ENCODE measurements around the gene RGPD4.

The RGPD4 gene

DNA sequence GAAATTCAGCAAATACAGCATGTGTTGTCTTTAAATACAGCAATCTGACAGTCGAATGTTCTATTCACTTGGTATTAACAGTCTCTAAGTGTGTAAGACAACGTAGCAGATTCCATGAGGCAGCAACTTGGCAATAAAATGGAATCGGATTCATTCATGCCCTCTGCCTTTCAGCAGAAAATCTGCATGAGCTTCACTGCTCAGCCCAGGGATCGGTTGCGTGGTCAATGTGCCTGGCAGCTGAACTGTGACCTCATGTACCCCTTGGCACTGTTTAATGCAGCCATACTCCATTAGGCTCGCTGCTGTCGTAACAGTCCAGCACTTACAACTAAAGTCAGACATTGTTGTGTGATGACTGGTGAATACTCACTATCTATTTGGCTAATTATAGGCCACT, 17.7 kb upstream of the RGPD4 start:
- Histone ChIP-seq H3K27ac (ENCODE audit: low read depth, low read length) (no peak overlapping the region), H3K27me3 (ENCODE audit: insufficient read depth, low read length) (no peaks in the 10 kb centered on the region), H3K79me1 (ENCODE audit: low read length) (no peaks in the 10 kb centered on the region), H3K4ac (ENCODE audit: low read depth, low read length) (no peak overlapping the region), H3K9me3 (ENCODE audit: insufficient read depth, low read depth, low read length) (peaks cover 1% of the 10 kb centered on the region), H3K4me2 (ENCODE audit: low read length) (peak overlapping the region; percentile 30), H3K4me3 (ENCODE audit: low read depth, low read length) (no peak overlapping the region), H3K23ac (ENCODE audit: low read length) (peak overlapping the region; percentile 95), H2AFZ (ENCODE audit: insufficient read depth, low read length, poor library complexity) (no peak overlapping the region), H4K12ac (ENCODE audit: low read depth, low read length) (no peak overlapping the region), H2AK5ac (ENCODE audit: low read length) (no peak overlapping the region), H3K4me1 (ENCODE audit: control insufficient read depth in 1 of 2, insufficient read depth in 2 of 2, low read length in 2 of 2) (peaks cover 0 to 3% of the 10 kb centered on the region in 2 experiments), H2BK120ac (ENCODE audit: insufficient read depth, low read length, poor library complexity) (no peak overlapping the region), H3K79me2 (ENCODE audit: control insufficient read depth, insufficient read depth, low read length, poor library complexity) (no peaks in the 10 kb centered on the region), H3K36me3 (ENCODE audit: control insufficient read depth in 1 of 2, insufficient read depth in 2 of 2, low read length in 2 of 2) (no peaks in the 10 kb centered on the region), H3K9ac (ENCODE audit: low read length) (no peak overlapping the region), H2BK12ac (ENCODE audit: low read length) (no peak overlapping the region), H4K8ac (ENCODE audit: low read depth, low read length) (no peak overlapping the region), H3K18ac (ENCODE audit: low read length) (no peak overlapping the region), H2BK5ac (ENCODE audit: low read depth, low read length, poor library complexity) (no peak overlapping the region), H3K14ac (ENCODE audit: low read length) (no peak overlapping the region), H4K91ac (ENCODE audit: low read depth, low read length) (no peak overlapping the region)
- no CpG with 5 or more reads among the region's 7 CpGs for WGBS (ENCODE audit: extremely low coverage, insufficient coverage, insufficient read length)
- peak in 1 of 2 donors; percentile 32 for DNase-seq

DNA sequence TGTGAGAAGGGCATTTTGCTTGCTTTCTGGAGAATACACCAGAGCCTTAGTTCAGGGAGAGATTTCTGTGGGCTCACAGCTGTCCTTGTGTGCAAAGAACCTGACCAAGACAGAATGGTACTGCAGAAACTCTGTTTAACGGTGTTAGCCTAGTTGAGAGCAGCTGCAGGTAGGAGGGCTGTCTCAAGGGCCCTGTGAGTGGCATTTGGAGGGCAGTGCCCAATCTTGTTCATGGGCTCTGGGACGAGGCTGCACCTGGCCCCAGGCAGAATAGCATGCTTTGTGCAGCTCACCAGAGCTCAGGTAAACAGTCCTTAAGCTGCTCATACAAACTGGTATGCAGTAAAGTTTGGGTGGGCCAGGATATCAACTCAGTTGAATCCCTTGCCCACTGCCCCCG, 16.9 kb upstream of the RGPD4 start:
- H3K79me2 ChIP-seq (ENCODE audit: control insufficient read depth, insufficient read depth, low read length, poor library complexity), result no peaks in the 10 kb centered on the region
- peaks cover 1% of the 10 kb centered on the region for H3K9me3 ChIP-seq (ENCODE audit: insufficient read depth, low read depth, low read length)
- no peak overlapping the region for H3K18ac ChIP-seq (ENCODE audit: low read length)
- H3K9ac ChIP-seq (ENCODE audit: low read length), result no peak overlapping the region
- H3K27me3 ChIP-seq (ENCODE audit: insufficient read depth, low read length), result no peaks in the 10 kb centered on the region
- no peak overlapping the region for H2AK5ac ChIP-seq (ENCODE audit: low read length)
- WGBS (ENCODE audit: extremely low coverage, insufficient coverage, insufficient read length), result no CpG with 5 or more reads among the region's 3 CpGs
- H3K14ac ChIP-seq (ENCODE audit: low read length), result no peak overlapping the region
- H2BK120ac ChIP-seq (ENCODE audit: insufficient read depth, low read length, poor library complexity), result no peak overlapping the region
- H3K4me1 ChIP-seq (ENCODE audit: control insufficient read depth in 1 of 2, insufficient read depth in 2 of 2, low read length in 2 of 2), result peaks cover 0 to 3% of the 10 kb centered on the region in 2 experiments
- H4K91ac ChIP-seq (ENCODE audit: low read depth, low read length), result no peak overlapping the region
- no peak overlapping the region for H2BK12ac ChIP-seq (ENCODE audit: low read length)
- no peak overlapping the region for H2AFZ ChIP-seq (ENCODE audit: insufficient read depth, low read length, poor library complexity)
- no peak overlapping the region for H4K8ac ChIP-seq (ENCODE audit: low read depth, low read length)
- H3K23ac ChIP-seq (ENCODE audit: low read length), result no peak overlapping the region
- DNase-seq, result no peak
- no peak overlapping the region for H4K12ac ChIP-seq (ENCODE audit: low read depth, low read length)
- H3K27ac ChIP-seq (ENCODE audit: low read depth, low read length), result no peak overlapping the region
- no peaks in the 10 kb centered on the region for H3K36me3 ChIP-seq (ENCODE audit: control insufficient read depth in 1 of 2, insufficient read depth in 2 of 2, low read length in 2 of 2)
- H3K4me3 ChIP-seq (ENCODE audit: low read depth, low read length), result no peak overlapping the region
- H3K79me1 ChIP-seq (ENCODE audit: low read length), result no peaks in the 10 kb centered on the region
- H3K4me2 ChIP-seq (ENCODE audit: low read length), result no peak overlapping the region
- no peak overlapping the region for H3K4ac ChIP-seq (ENCODE audit: low read depth, low read length)
- no peak overlapping the region for H2BK5ac ChIP-seq (ENCODE audit: low read depth, low read length, poor library complexity)

DNA sequence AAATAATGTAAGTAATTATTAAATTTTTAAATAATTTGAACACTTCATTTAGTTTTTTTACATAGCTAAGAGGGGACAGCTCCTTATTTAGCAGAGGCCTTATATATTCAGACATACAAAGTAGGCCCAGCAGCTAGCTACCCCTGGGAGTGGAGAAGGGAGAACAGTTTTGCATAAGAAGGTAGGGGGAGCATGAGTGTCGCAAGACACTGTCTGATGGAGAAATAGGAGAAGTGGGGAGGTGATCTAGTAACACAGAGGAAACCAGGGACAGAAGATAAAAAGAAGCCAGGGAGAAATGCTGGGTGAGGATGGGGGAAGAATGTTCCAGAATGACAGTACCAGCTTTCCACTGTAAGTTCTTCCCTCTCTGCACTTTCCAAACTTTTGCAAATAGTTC, 16.0 kb upstream of the RGPD4 start:
- no peak overlapping the region for H2BK120ac ChIP-seq (ENCODE audit: insufficient read depth, low read length, poor library complexity)
- no peak overlapping the region for H2BK12ac ChIP-seq (ENCODE audit: low read length)
- H3K79me1 ChIP-seq (ENCODE audit: low read length), result no peaks in the 10 kb centered on the region
- no peak overlapping the region for H3K27ac ChIP-seq (ENCODE audit: low read depth, low read length)
- H4K12ac ChIP-seq (ENCODE audit: low read depth, low read length), result no peak overlapping the region
- no peak overlapping the region for H2AFZ ChIP-seq (ENCODE audit: insufficient read depth, low read length, poor library complexity)
- no peaks in the 10 kb centered on the region for H3K27me3 ChIP-seq (ENCODE audit: insufficient read depth, low read length)
- H3K4me2 ChIP-seq (ENCODE audit: low read length), result no peak overlapping the region
- no CpG with 5 or more reads among the region's 1 CpG for WGBS (ENCODE audit: extremely low coverage, insufficient coverage, insufficient read length)
- no peak overlapping the region for H3K23ac ChIP-seq (ENCODE audit: low read length)
- no peak overlapping the region for H3K9ac ChIP-seq (ENCODE audit: low read length)
- no peaks in the 10 kb centered on the region for H3K36me3 ChIP-seq (ENCODE audit: control insufficient read depth in 1 of 2, insufficient read depth in 2 of 2, low read length in 2 of 2)
- no peaks in the 10 kb centered on the region for H3K79me2 ChIP-seq (ENCODE audit: control insufficient read depth, insufficient read depth, low read length, poor library complexity)
- no peak overlapping the region for H4K8ac ChIP-seq (ENCODE audit: low read depth, low read length)
- no peak overlapping the region for H4K91ac ChIP-seq (ENCODE audit: low read depth, low read length)
- H3K9me3 ChIP-seq (ENCODE audit: insufficient read depth, low read depth, low read length), result peaks cover 1% of the 10 kb centered on the region
- no peak overlapping the region for H2BK5ac ChIP-seq (ENCODE audit: low read depth, low read length, poor library complexity)
- H3K4me3 ChIP-seq (ENCODE audit: low read depth, low read length), result no peak overlapping the region
- H2AK5ac ChIP-seq (ENCODE audit: low read length), result no peak overlapping the region
- no peak overlapping the region for H3K4ac ChIP-seq (ENCODE audit: low read depth, low read length)
- H3K4me1 ChIP-seq (ENCODE audit: control insufficient read depth in 1 of 2, insufficient read depth in 2 of 2, low read length in 2 of 2), result peaks cover 0 to 3% of the 10 kb centered on the region in 2 experiments
- no peak for DNase-seq
- no peak overlapping the region for H3K18ac ChIP-seq (ENCODE audit: low read length)
- no peak overlapping the region for H3K14ac ChIP-seq (ENCODE audit: low read length)

DNA sequence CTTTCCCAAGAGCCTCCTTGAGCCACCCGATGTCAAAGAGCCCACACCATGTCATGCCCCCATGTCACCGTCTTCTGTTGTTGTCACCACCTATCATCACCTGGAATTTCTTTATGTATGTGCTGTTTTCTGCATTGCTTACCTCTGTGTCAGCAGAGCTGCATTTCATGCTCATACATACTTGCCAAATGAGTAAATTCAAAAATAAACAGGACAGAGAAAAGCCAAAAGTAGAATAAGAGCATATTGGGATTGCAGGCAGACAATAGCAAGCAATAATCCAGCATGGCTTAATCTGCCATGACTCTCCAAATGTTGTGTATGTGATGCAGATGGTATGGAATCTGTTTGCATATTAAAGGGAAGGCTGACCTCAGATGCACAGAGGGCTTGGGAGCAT, 15.3 kb upstream of the RGPD4 start:
- H3K23ac ChIP-seq (ENCODE audit: low read length), result no peak overlapping the region
- H3K14ac ChIP-seq (ENCODE audit: low read length), result no peak overlapping the region
- no peak overlapping the region for H2AFZ ChIP-seq (ENCODE audit: insufficient read depth, low read length, poor library complexity)
- no peaks in the 10 kb centered on the region for H3K27me3 ChIP-seq (ENCODE audit: insufficient read depth, low read length)
- no peaks in the 10 kb centered on the region for H3K79me2 ChIP-seq (ENCODE audit: control insufficient read depth, insufficient read depth, low read length, poor library complexity)
- no peak overlapping the region for H3K4me3 ChIP-seq (ENCODE audit: low read depth, low read length)
- DNase-seq, result peak; percentile 2 to 76
- no peak overlapping the region for H4K12ac ChIP-seq (ENCODE audit: low read depth, low read length)
- H3K4me2 ChIP-seq (ENCODE audit: low read length), result no peak overlapping the region
- H2BK12ac ChIP-seq (ENCODE audit: low read length), result no peak overlapping the region
- H3K4ac ChIP-seq (ENCODE audit: low read depth, low read length), result no peak overlapping the region
- peaks cover 0 to 3% of the 10 kb centered on the region in 2 experiments for H3K4me1 ChIP-seq (ENCODE audit: control insufficient read depth in 1 of 2, insufficient read depth in 2 of 2, low read length in 2 of 2)
- H4K91ac ChIP-seq (ENCODE audit: low read depth, low read length), result no peak overlapping the region
- no peak overlapping the region for H2AK5ac ChIP-seq (ENCODE audit: low read length)
- H3K36me3 ChIP-seq (ENCODE audit: control insufficient read depth in 1 of 2, insufficient read depth in 2 of 2, low read length in 2 of 2), result no peaks in the 10 kb centered on the region
- H3K9ac ChIP-seq (ENCODE audit: low read length), result no peak overlapping the region
- H3K79me1 ChIP-seq (ENCODE audit: low read length), result no peaks in the 10 kb centered on the region
- H3K9me3 ChIP-seq (ENCODE audit: insufficient read depth, low read depth, low read length), result peaks cover 1% of the 10 kb centered on the region
- no peak overlapping the region for H3K18ac ChIP-seq (ENCODE audit: low read length)
- no peak overlapping the region for H2BK120ac ChIP-seq (ENCODE audit: insufficient read depth, low read length, poor library complexity)
- no peak overlapping the region for H2BK5ac ChIP-seq (ENCODE audit: low read depth, low read length, poor library complexity)
- H4K8ac ChIP-seq (ENCODE audit: low read depth, low read length), result no peak overlapping the region
- no CpG with 5 or more reads among the region's 2 CpGs for WGBS (ENCODE audit: extremely low coverage, insufficient coverage, insufficient read length)
- no peak overlapping the region for H3K27ac ChIP-seq (ENCODE audit: low read depth, low read length)

Measured in trophoblast cell (in vitro differentiated cells and primary cell).